HG02763 (cell line): ENCODE results near the gene SELENOT.
"Not testable (repeated sequence)": the region's sequence is repeated elsewhere in the genome, so short reads cannot be mapped to it uniquely, and the experiment has no call there.

Experiments
- ATAC-seq: cut with Tn5 transposase; IDR thresholded peaks from one replicate; pipeline ENCODE4 v1.9.1; 2021; ENCODE audit warnings: mild to moderate bottlenecking, moderate library complexity; ENCODE audit not compliant: unreplicated experiment

Gene SELENOT

GRCh38 chr3:150607267-150608065 is 4.3 kb downstream of the SELENOT start:
- no peak for ATAC-seq

GRCh38 chr3:150609988-150610387 is 6.9 kb downstream of the SELENOT start:
- no peak for ATAC-seq

GRCh38 chr3:150610785-150611184 is 7.7 kb downstream of the SELENOT start:
- no peak for ATAC-seq

GRCh38 chr3:150611666-150612065 is 8.5 kb downstream of the SELENOT start:
- ATAC-seq: no peak

GRCh38 chr3:150612494-150612893 is 9.4 kb downstream of the SELENOT start:
- ATAC-seq: no peak

- ATAC-seq: no peak
These were observed 9.9 kb downstream of the SELENOT start for GRCh38 chr3:150613034-150613433.

- ATAC-seq: no peak
These were observed 10.8 kb downstream of the SELENOT start for GRCh38 chr3:150613709-150614480.

GRCh38 chr3:150620002-150620689 is 17.0 kb downstream of the SELENOT start:
- ATAC-seq: no peak

GRCh38 chr3:150622955-150623354 is 19.8 kb downstream of the SELENOT start:
- not testable (repeated sequence) for ATAC-seq

GRCh38 chr3:150623945-150624344 is 20.8 kb downstream of the SELENOT start:
- ATAC-seq: no peak

- no peak for ATAC-seq
These were observed 23.2 kb downstream of the SELENOT start for GRCh38 chr3:150626148-150626930.

- ATAC-seq: no peak
These were observed 24.4 kb downstream of the SELENOT start for GRCh38 chr3:150627557-150627956.

- ATAC-seq: no peak
These were observed 28.5 kb downstream of the SELENOT start for GRCh38 chr3:150631515-150632221.

GRCh38 chr3:150635076-150635475 is 32.0 kb downstream of the SELENOT start:
- ATAC-seq: no peak

GRCh38 chr3:150635526-150635925 is 32.4 kb downstream of the SELENOT start:
- ATAC-seq: peak; percentile 58

- ATAC-seq: no peak
These were observed 33.1 kb downstream of the SELENOT start for GRCh38 chr3:150636258-150636657.

GRCh38 chr3:150639262-150639661 is 36.1 kb downstream of the SELENOT start:
- ATAC-seq: no peak

- ATAC-seq: no peak
These were observed 37.1 kb downstream of the SELENOT start for GRCh38 chr3:150640256-150640655.

GRCh38 chr3:150653110-150653561 is 50.0 kb downstream of the SELENOT start:
- ATAC-seq: peak; percentile 58

- no peak for ATAC-seq
These were observed 53.2 kb downstream of the SELENOT start for GRCh38 chr3:150656316-150656715.
